ENCODE measurements around the gene NR4A3.
"Not testable (repeated sequence)": the region's sequence is repeated elsewhere in the genome, so short reads cannot be mapped to it uniquely, and the experiment has no call there.

The NR4A3 gene

GRCh38 chr9:99821396-99822108 lies at the start of gene NR4A3:
Gene NR4A3 (plus strand): TSS chr9:99821885. CDS start chr9:99828043, 6,158 bp downstream.
- Mint-ChIP-seq H3K9me3 (no peaks in the 10 kb centered on the region), H3K27me3 (peaks cover 4% of the 10 kb centered on the region), H3K36me3 (no peaks in the 10 kb centered on the region), H3K4me3 (peak within 1 kb of the TSS; percentile 99), H3K4me1 (peaks cover 66% of the 10 kb centered on the region), H3K27ac (peak within 1 kb of the TSS; percentile 95)

GRCh38 chr9:99773468-99774138 lies 48.1 kb upstream of the NR4A3 start:
- peaks cover 3% of the 10 kb centered on the region for H3K27me3 Mint-ChIP-seq
- no peaks in the 10 kb centered on the region for H3K4me1 Mint-ChIP-seq
- H3K36me3 Mint-ChIP-seq, result no peaks in the 10 kb centered on the region
- no peak overlapping the region for H3K4me3 Mint-ChIP-seq
- no peaks in the 10 kb centered on the region for H3K9me3 Mint-ChIP-seq
- H3K27ac Mint-ChIP-seq, result no peak overlapping the region

GRCh38 chr9:99778308-99778707 lies 43.4 kb upstream of the NR4A3 start:
- Mint-ChIP-seq H3K27ac (no peak overlapping the region), H3K36me3 (no peaks in the 10 kb centered on the region), H3K27me3 (no peaks in the 10 kb centered on the region), H3K4me3 (no peak overlapping the region), H3K4me1 (no peaks in the 10 kb centered on the region), H3K9me3 (no peaks in the 10 kb centered on the region)

GRCh38 chr9:99778836-99779235 lies 42.8 kb upstream of the NR4A3 start:
- Mint-ChIP-seq H3K27me3 (no peaks in the 10 kb centered on the region), H3K9me3 (no peaks in the 10 kb centered on the region), H3K27ac (no peak overlapping the region), H3K4me1 (no peaks in the 10 kb centered on the region), H3K36me3 (no peaks in the 10 kb centered on the region), H3K4me3 (no peak overlapping the region)

- H3K36me3 Mint-ChIP-seq, result no peaks in the 10 kb centered on the region
- no peak overlapping the region for H3K27ac Mint-ChIP-seq
- H3K27me3 Mint-ChIP-seq, result no peaks in the 10 kb centered on the region
- no peaks in the 10 kb centered on the region for H3K9me3 Mint-ChIP-seq
- H3K4me3 Mint-ChIP-seq, result no peak overlapping the region
- H3K4me1 Mint-ChIP-seq, result no peaks in the 10 kb centered on the region
Observed at GRCh38 chr9:99779277-99779676, 42.4 kb upstream of the NR4A3 start.

GRCh38 chr9:99782349-99782748 lies 39.3 kb upstream of the NR4A3 start:
- H3K36me3 Mint-ChIP-seq, H3K27ac Mint-ChIP-seq, H3K9me3 Mint-ChIP-seq, H3K4me1 Mint-ChIP-seq, H3K4me3 Mint-ChIP-seq, H3K27me3 Mint-ChIP-seq: not testable (repeated sequence)

- no peaks in the 10 kb centered on the region for H3K9me3 Mint-ChIP-seq
- H3K36me3 Mint-ChIP-seq, result no peaks in the 10 kb centered on the region
- H3K4me1 Mint-ChIP-seq, result no peaks in the 10 kb centered on the region
- no peak overlapping the region for H3K4me3 Mint-ChIP-seq
- H3K27me3 Mint-ChIP-seq, result peaks cover 10% of the 10 kb centered on the region
- H3K27ac Mint-ChIP-seq, result no peak overlapping the region
Observed at GRCh38 chr9:99782962-99783718, 38.5 kb upstream of the NR4A3 start.

- Mint-ChIP-seq H3K27ac (no peak overlapping the region), H3K9me3 (no peaks in the 10 kb centered on the region), H3K36me3 (no peaks in the 10 kb centered on the region), H3K4me1 (no peaks in the 10 kb centered on the region), H3K4me3 (no peak overlapping the region), H3K27me3 (peaks cover 11% of the 10 kb centered on the region)
Observed at GRCh38 chr9:99783799-99784198, 37.9 kb upstream of the NR4A3 start.

- H3K4me3 Mint-ChIP-seq, result no peak overlapping the region
- no peaks in the 10 kb centered on the region for H3K9me3 Mint-ChIP-seq
- H3K4me1 Mint-ChIP-seq, result no peaks in the 10 kb centered on the region
- no peaks in the 10 kb centered on the region for H3K36me3 Mint-ChIP-seq
- no peak overlapping the region for H3K27ac Mint-ChIP-seq
- peaks cover 11% of the 10 kb centered on the region for H3K27me3 Mint-ChIP-seq
Observed at GRCh38 chr9:99785010-99785590, 36.6 kb upstream of the NR4A3 start.

- Mint-ChIP-seq H3K4me1 (no peaks in the 10 kb centered on the region), H3K27ac (no peak overlapping the region), H3K9me3 (no peaks in the 10 kb centered on the region), H3K4me3 (no peak overlapping the region), H3K36me3 (no peaks in the 10 kb centered on the region), H3K27me3 (peaks cover 12% of the 10 kb centered on the region)
Observed at GRCh38 chr9:99787556-99787955, 34.1 kb upstream of the NR4A3 start.

- peaks cover 3% of the 10 kb centered on the region for H3K36me3 Mint-ChIP-seq
- no peak overlapping the region for H3K27ac Mint-ChIP-seq
- H3K4me3 Mint-ChIP-seq, result no peak overlapping the region
- H3K9me3 Mint-ChIP-seq, result no peaks in the 10 kb centered on the region
- H3K27me3 Mint-ChIP-seq, result peaks cover 6% of the 10 kb centered on the region
- no peaks in the 10 kb centered on the region for H3K4me1 Mint-ChIP-seq
Observed at GRCh38 chr9:99793528-99793927, 28.2 kb upstream of the NR4A3 start.

- H3K4me3 Mint-ChIP-seq, result no peak overlapping the region
Observed at GRCh38 chr9:99796231-99796630, 25.5 kb upstream of the NR4A3 start.

GRCh38 chr9:99801775-99802174 lies 19.9 kb upstream of the NR4A3 start:
- H3K4me1 Mint-ChIP-seq, result no peaks in the 10 kb centered on the region
- no peak overlapping the region for H3K27ac Mint-ChIP-seq
- H3K27me3 Mint-ChIP-seq, result no peaks in the 10 kb centered on the region
- no peaks in the 10 kb centered on the region for H3K9me3 Mint-ChIP-seq
- no peak overlapping the region for H3K4me3 Mint-ChIP-seq
- H3K36me3 Mint-ChIP-seq, result no peaks in the 10 kb centered on the region

More at GRCh38 chr9:99796231-99796630, 25.5 kb upstream of the NR4A3 start:
- H3K9me3 Mint-ChIP-seq, result no peaks in the 10 kb centered on the region
- H3K4me1 Mint-ChIP-seq, result no peaks in the 10 kb centered on the region
- H3K27me3 Mint-ChIP-seq, result peaks cover 6% of the 10 kb centered on the region
- peaks cover 3% of the 10 kb centered on the region for H3K36me3 Mint-ChIP-seq
- no peak overlapping the region for H3K27ac Mint-ChIP-seq

GRCh38 chr9:99803694-99804093 lies 18.0 kb upstream of the NR4A3 start:
- H3K27me3 Mint-ChIP-seq, result no peaks in the 10 kb centered on the region
- H3K36me3 Mint-ChIP-seq, result no peaks in the 10 kb centered on the region
- H3K9me3 Mint-ChIP-seq, result no peaks in the 10 kb centered on the region
- peaks cover 17% of the 10 kb centered on the region for H3K4me1 Mint-ChIP-seq
- no peak overlapping the region for H3K27ac Mint-ChIP-seq
- no peak overlapping the region for H3K4me3 Mint-ChIP-seq

GRCh38 chr9:99807276-99807852 lies 14.3 kb upstream of the NR4A3 start:
- H3K4me3 Mint-ChIP-seq, result no peak overlapping the region
- no peaks in the 10 kb centered on the region for H3K9me3 Mint-ChIP-seq
- H3K27ac Mint-ChIP-seq, result no peak overlapping the region
- peaks cover 49% of the 10 kb centered on the region for H3K4me1 Mint-ChIP-seq
- peaks cover 2% of the 10 kb centered on the region for H3K36me3 Mint-ChIP-seq
- H3K27me3 Mint-ChIP-seq, result no peaks in the 10 kb centered on the region
